GM21447 (cell line): ENCODE results near the gene MBD6.

Experiments
- ATAC-seq: cut with Tn5 transposase; IDR thresholded peaks from one replicate; pipeline ENCODE4 v1.9.1; 2021; ENCODE audit not compliant: unreplicated experiment

Gene MBD6

DNA sequence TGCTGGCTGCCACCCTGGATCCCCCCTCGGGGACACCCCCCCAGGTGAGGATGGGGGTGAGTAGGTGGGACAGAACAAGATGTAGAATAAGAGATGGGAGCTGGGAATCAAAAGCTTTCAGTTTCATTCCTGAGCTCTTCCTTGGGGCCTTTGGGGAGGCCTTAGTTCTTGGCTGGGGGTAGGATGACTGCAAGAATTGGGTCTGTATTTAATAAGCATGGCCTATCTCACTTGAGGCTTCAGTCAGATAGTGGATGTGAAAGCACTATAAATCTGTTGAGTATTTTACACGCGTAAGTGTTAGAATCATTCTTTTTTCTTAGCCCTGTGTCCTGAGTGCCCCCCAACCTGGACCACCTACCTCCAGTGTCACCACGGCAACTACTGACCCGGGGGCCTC lies 4.6 kb downstream of the MBD6 start:
- ATAC-seq: no peak

DNA sequence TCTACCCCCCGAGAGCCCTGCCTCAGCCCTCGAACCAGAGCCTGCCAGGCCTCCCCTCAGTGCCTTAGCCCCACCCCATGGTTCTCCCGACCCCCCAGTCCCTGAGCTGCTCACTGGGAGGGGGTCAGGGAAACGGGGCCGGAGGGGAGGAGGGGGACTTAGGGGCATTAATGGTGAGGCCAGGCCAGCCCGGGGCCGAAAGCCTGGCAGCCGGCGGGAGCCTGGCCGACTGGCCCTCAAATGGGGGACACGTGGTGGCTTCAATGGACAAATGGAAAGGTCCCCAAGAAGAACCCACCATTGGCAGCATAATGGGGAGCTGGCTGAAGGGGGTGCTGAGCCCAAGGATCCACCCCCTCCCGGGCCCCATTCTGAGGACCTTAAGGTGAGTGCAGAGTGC lies 5.6 kb downstream of the MBD6 start:
- no peak for ATAC-seq

- ATAC-seq: no peak
Observed at GRCh38 chr12:57528831-57529555, 6.4 kb downstream of the MBD6 start.

GRCh38 chr12:57529831-57530230 lies 7.2 kb downstream of the MBD6 start:
- no peak for ATAC-seq

DNA sequence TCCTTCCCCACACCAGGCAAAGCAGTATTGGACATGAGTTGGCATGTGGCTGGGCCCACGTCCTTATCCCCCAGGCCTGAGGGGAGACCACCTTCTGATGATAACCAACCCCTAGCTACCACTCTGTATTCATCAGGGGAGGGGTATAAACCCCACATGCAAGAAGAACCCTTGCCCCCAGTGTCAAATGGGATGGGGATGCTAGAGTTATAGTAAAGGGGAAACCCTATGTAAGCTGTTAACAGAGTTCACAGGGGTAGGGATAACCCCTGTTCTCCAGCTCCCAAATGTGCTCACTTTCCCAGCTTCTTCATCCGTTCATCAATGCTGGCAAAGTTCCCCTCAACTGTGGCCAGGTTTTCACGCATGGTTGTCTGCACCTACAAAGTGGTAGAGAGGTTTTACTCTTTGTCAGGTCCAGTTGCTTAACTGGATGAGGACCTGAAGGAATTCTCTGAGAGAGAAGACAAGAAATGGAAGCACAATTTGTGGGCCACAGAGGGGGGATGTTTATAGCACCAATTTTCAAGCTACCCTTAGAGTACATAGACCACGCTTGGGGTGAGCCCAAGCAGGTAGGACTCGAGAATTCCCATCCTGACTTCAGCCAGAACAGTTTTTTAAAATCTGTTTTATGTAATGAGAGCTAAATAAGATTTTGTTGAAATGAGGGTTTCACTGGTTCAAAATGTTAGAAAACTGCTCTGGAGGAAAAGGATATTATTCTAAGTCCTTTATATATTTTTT lies 7.9 kb downstream of the MBD6 start:
- no peak for ATAC-seq

DNA sequence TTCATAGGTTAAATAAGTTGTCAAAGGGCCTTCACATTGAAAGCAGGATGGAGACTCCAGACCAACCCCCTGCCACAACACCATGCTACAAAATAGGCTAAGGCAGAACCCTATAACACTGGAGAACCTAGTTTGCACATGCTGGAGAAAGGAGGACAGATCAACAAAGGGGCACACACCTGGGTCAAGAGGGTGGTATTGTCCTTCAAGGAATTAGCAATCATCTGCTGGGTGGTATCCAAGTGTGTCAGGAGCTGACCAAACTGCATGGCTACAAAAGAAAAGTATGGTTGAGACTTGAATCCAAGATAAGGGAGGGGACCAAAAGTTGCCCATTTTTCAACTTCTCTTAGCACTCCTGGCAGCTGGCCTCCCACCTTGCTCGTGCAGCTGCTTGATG lies 9.2 kb downstream of the MBD6 start:
- ATAC-seq: no peak

DNA sequence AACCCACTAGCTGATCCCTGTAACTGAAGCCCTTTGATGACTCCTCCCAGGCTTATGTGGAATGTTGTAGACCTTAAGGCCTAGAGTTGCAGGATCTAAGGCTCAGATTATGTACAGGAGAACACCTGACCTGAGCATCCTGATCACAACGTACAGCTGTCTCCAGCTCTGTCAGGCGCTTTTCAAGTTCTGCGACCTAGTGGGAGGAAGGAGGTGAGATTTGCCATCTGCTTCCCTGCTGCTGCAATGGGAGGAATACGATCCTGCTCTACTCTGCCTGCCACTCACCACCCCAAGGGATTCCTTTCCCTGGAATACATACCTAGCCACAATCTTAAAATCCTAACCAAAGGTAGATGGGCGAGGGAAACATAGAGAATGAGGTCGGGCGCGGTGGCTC lies 10.5 kb downstream of the MBD6 start:
- no peak for ATAC-seq

DNA sequence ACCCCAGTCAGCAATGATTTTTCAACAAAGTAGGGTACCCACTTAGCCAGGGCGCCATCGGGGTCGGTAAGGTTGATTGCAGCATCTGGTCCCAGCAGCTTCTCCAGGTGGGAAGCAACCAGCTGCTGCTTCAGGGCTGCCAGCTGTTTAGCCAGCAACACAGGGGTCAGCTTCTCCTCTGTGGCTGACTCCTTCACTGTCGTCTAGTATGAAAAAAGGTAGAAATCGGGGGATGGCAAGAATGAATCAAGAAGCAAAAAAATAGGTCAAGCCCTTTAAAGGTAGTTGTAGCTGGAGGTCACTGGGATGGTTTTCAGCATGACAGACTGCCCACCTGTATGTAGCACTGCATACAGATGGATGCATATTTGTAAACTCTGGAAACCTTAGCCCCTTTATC lies 11.6 kb downstream of the MBD6 start:
- ATAC-seq: no peak

DNA sequence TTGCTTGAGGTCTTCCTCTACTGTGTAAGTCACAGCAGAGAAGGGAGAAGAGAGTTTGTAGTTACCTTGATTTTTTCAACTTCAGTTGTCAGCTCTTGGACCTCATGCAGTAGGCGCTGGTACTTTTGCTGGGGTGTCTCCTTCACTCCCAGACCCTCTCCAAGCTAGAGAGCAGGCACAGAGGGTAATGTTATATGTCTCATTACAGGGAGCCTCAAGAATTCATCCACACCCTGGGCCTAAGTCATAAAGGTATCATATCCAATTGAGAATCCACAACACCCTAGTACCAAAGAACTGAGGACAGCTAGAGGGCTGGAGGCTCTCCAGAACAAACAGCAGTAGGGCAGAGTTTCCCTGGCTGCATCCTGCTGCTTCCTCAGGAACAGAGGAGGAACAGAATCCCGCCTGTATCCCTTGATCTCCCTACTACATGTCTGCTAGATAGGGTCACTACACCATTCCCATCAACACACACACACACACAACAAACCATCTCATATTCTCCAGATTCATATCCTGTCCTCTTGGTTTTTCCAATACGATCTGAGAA lies 12.4 kb downstream of the MBD6 start:
- ATAC-seq: no peak

- ATAC-seq: no peak
Observed at GRCh38 chr12:57535764-57536596, 13.4 kb downstream of the MBD6 start.

GRCh38 chr12:57536597-57536942 lies 13.9 kb downstream of the MBD6 start:
- no peak for ATAC-seq

DNA sequence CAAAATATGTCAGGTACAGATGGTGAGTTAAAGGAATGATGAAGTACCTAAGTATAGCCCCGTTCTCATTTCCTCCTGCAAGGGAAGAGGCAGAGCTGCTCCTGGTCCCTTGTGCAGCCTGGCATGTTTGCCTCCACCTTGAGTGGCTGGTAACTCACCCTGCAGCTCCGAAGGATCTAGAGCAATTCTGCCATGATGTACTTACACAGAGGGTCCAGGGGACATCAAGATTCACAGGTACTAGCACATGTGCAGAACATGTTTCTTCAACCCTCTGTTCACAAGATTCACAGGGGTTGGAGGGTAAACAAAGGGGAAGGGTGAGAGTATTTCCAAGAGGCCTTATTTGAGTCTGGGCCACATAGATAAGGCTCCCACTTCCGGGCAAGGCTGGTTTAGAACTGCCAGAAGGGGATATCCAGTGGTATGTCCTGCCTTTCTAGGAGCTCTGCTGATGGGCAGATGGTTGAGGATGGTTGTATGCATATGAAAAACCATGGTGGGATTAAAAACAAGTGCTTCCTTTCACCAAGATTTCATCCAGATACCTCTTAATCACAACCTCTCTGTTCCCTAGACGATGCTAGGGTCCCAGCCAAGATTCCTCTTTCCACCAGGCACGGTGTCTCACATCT lies 16.6 kb downstream of the MBD6 start:
- ATAC-seq: no peak

- no peak for ATAC-seq
Observed at GRCh38 chr12:57541001-57541400, 18.4 kb downstream of the MBD6 start.

- no peak for ATAC-seq
Observed at GRCh38 chr12:57541717-57542116, 19.1 kb downstream of the MBD6 start.

DNA sequence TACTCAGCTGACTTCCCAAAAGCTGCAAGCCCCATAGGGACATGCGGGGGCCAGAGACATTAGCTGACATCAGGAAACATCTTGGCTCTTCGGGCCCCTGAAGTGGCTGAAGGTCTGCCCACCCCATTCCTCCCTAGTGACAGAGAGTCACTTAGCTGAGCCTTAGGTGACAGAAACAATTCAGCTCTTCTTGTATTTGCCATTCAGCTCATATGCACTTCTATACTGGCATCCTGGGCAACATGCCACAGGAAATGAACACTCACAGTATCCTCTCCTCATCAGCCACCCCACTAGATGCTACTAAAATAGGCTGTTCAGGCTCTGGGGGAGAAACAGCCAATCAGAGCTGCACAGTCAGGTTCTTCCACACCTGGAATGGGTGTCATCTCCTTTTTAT lies 21.0 kb downstream of the MBD6 start:
- ATAC-seq: no peak

DNA sequence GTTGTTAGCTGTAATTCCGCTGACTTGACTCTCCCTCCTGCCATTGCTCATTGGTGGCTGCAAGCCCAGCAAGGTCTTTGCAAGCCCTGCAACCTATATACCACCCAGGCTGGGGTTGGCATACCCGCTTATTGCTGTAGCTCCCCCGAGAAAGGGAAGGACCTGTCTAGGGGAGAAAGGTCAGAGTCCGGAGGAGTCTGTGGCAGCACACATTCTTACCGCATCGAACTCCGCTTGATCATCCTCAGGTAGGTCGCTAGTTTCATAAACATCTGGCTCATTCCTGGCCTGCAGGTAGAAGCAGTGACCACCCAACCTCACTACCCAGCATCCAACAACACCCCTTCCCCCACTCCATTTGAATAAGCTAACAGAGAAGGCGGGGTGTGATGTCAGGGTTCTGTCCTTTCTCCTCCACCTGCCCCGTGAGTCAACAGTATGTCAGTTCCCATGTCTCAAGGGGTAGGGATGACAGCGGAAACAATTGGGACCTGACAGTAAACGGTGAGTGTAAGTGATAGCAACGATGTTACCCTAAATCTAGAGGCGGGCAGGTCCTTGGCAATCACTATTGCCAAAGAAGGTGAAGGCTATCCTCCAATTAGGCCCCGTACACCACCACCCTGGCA lies 23.3 kb downstream of the MBD6 start:
- ATAC-seq: no peak

DNA sequence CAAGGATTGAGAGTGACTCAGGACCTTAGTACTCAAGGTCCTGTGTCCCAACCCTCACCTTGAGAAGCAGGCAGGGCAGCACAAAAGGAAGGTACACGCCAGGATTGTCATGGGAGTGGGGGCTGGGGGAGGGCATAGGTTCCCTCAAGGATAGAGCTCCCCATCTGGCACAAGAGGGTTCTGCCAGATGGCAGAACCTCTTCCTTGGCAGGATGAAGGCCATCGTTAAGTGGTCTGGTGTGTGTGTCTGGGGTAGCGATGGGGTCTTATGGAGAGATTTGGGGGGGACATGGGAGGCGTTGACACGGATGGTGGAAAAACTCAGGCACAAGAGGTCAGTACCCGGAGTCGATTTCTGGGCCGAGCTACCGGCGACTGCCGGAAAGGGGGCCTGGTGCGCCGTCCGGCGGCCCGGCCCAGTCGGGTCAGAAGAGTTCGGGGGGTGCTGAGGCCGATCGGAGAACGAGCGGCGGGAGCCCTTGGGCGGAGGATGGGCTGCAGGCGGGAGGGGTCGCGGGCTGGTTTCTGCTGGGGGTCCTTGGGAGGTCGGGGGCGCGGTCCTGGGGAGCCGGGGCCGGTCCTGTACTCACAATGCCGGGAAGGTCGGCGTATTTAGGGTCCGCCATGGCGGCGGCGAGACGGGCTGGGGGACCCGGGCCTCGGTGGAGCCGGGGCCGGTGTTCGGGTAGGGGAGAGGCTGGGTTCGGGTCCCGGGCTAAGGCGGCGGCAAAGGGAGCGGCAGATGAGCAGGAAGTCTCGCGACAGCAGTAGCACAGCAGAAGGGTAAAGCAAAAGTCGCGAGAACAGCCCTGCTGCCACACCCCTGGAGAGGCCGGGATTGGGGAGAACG lies 24.0 kb downstream of the MBD6 start, which contains the start of gene DCTN2:
DCTN2 (minus strand) TSS at position 755 of the 850 bp plus-strand sequence; CDS start at position 626, 129 bp downstream.
- peak; percentile 98 for ATAC-seq

GRCh38 chr12:57547288-57548012 lies 24.8 kb downstream of the MBD6 start:
- ATAC-seq: no peak

DNA sequence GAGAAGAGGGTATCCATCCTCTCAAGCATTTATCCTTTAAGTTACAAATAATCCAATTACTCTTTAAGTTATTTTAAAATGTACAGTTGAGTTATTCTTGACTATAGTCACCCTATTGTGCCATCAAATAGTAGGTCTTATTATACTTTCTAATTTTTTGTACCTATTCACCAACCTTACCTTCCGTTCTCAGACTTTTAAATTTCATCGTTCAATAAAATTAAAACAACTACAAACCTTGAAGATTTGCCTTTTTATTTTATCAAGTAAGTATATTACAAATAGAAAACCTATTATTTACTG lies 25.3 kb downstream of the MBD6 start:
- ATAC-seq: no peak
